SH-SY5Y (cell line): Measurements from ENCODE around the gene ITPR1.

Experiments
- GATA2 ChIP-seq: IDR thresholded peaks from 2 replicates; pipeline ENCODE4 v1.6.1; 2011; ENCODE audit warnings: mild to moderate bottlenecking, low read depth, low read length
- GATA3 ChIP-seq: IDR thresholded peaks from 2 replicates; pipeline ENCODE4 v1.6.1; 2011; ENCODE audit warnings: low read depth, mild to moderate bottlenecking, low read length, moderate library complexity

- no peak for TF ChIP-seq GATA2
- no peak for TF ChIP-seq GATA3
Observed at GRCh38 chr3:4704552-4704951, 211.4 kb downstream of the ITPR1 start.
